GOT3 (cell line): ENCODE data around the gene CPLX3.

Experiments
- DNase-seq: peaks from one replicate; lab custom pipeline; 2025; ENCODE audit warnings: mixed read lengths; lab: John Stamatoyannopoulos, UW

The CPLX3 gene

GRCh38 chr15:74802862-74803447 lies 23.5 kb upstream of the CPLX3 start:
- DNase-seq = no peak

GRCh38 chr15:74804935-74805334 lies 21.5 kb upstream of the CPLX3 start:
- no peak for DNase-seq

GRCh38 chr15:74807282-74807681 lies 19.1 kb upstream of the CPLX3 start:
- DNase-seq = no peak

DNA sequence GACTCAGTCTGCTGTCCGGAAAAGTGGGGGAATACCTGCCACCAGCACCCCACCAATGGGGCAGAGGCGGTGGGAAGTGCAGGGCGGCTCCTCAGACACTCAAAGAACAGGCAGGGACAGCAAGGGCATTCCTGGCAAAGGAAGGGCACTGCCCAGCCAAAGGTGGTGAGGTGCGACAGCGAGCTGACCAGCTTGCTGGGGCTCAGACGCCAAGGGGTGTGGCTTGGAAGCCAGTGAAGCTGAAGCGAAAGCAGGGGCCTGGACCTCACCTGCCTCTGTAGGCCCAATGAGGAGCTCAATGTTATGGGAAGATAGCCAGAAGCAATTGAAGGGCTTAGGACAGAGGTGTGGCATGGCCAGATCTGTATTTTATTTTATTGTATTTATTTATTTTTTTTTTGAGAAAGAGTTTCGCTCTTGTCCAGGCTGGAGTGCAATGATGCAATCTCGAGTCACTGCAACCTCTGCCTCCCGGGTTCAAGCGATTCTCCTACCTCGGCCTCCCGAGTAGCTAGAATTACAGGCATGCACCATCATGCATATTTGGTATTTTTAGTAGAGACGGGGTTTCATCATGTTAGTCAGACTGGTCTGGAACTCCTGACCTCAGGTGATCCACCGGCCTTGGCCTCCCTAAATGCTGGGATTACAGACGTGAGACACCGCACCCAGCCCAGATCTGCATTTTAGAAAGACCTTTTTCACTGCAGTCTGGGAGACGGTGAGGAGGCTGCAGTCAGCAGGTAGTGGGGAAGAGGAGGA lies 18.2 kb upstream of the CPLX3 start:
- DNase-seq = no peak

GRCh38 chr15:74808840-74809229 lies 17.6 kb upstream of the CPLX3 start:
- DNase-seq = no peak

DNA sequence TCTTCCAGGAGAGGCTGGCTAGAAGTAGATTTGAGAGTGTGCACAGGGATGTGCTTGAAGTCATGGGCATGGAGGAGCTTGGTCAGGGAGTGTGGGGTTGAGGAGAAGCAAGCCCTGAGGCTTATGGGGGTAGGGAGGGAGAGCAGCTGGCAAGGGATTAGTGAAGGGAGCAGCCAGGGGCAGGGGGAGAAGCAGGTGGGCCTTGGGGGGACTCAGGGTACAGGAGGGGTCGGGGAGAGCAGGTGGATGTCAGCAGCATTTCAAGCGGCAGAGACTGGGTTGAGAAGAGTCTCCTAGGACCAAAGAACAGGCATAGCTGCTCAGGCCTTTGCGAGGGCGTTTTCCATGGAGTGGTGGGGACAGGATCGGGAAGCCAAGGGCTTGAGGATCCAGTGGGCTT lies 17.2 kb upstream of the CPLX3 start:
- DNase-seq = no peak

DNA sequence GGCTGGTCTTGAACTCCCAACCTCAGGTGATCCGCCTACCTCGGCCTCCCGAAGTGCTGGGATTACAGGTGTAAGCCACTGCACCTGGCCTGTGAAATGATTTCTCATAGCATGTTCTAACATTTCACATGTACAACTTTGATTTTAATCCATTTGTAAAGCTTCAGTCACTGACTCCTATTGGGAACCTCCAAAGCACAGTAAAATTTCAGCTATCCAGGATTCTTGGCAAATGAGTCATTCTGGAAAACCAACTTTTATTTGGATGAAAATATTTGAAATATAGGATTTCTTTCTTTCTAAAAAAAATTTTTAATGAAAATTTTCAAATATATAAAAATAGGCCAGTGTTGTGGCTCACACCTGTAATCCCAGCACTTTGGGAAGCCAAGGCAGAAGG lies 16.5 kb upstream of the CPLX3 start:
- no peak for DNase-seq

DNA sequence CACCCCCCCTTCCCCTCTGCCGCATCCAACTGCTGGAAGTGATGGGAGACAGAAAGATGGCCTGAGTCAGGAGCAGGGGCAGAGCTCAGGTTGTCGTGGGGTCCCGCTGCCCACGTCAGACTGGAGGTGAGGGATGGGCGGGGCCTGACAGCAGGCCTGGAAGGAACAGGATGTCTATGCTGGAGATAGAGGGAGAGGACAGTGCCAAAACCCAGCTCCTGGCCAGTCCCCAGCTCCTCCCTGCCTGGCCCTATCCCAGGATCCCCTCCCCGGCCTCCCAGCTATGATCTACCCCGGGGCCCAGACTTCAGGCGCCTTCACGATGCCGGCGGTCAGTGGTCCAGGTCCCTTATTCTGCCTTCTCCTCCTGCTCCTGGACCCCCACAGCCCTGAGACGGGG lies 13.9 kb upstream of the CPLX3 start, which contains the start of gene LMAN1L:
Gene LMAN1L, plus strand, starts transcription at position 303 of the 400 bp plus-strand sequence. Its CDS starts 20 bp downstream, at position 323.
- DNase-seq = no peak

- no peak for DNase-seq
Measured at GRCh38 chr15:74815121-74815934, 11.1 kb upstream of the CPLX3 start.

- no peak for DNase-seq
Measured at GRCh38 chr15:74815961-74816360, 10.5 kb upstream of the CPLX3 start.

- no peak for DNase-seq
Measured at GRCh38 chr15:74816624-74817369, 9.6 kb upstream of the CPLX3 start.

DNA sequence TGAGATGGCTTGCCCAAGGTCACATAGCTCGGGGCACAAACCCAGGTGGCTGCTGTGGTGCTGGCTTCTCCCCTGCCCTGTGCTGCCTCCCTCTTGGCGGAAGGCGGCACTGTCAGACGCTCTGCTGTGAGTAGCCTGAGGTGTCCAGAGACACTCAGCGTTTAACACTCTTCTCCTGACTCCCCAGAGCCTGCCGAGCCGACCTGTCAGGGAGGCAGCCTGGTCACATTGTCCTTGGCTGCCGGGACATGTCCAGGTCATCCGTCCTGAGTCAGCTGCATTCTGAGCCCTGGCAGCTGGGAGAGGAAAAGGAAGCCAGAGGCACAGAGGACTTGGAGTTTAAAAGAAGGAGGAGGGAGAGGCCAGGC lies 9.1 kb upstream of the CPLX3 start:
- DNase-seq = no peak

- no peak for DNase-seq
Measured at GRCh38 chr15:74820056-74820455, 6.4 kb upstream of the CPLX3 start.

- DNase-seq = no peak
Measured at GRCh38 chr15:74821091-74821789, 5.2 kb upstream of the CPLX3 start.

- DNase-seq = no peak
Measured at GRCh38 chr15:74821790-74822158, 4.7 kb upstream of the CPLX3 start.

GRCh38 chr15:74822233-74822632 lies 4.2 kb upstream of the CPLX3 start:
- no peak for DNase-seq

GRCh38 chr15:74823324-74823723 lies 3.1 kb upstream of the CPLX3 start:
- DNase-seq = no peak

- DNase-seq = no peak
Measured at GRCh38 chr15:74824976-74825375, 1.5 kb upstream of the CPLX3 start.

- DNase-seq = no peak
Measured at GRCh38 chr15:74825866-74826265, 561 bp upstream of the CPLX3 start.

GRCh38 chr15:74826921-74827320 lies 494 bp downstream of the CPLX3 start:
- no peak for DNase-seq

GRCh38 chr15:74827614-74828013 lies 1.2 kb downstream of the CPLX3 start:
- DNase-seq = no peak

- no peak for DNase-seq
Measured at GRCh38 chr15:74828835-74829234, 2.4 kb downstream of the CPLX3 start.
